OCI-LY7 (cell line): Measurements from ENCODE around the gene CCDC8. TPM values are rescaled to one million over a fixed set of nuclear protein-coding genes. Genes with fewer than 3 reads are reported as not detected.

ENCODE experiments used
- BruUV-seq: library from RNA; stranded (reverse); fragments of 400-500 nt; replicated peaks from 2 replicates; lab custom pipeline; 2021; lab: Mats Ljungman, UMichigan
- CTCF ChIA-PET: fragments of 300-600 bp; sonication (Branson Sonifier 250); formaldehyde crosslinking; loops from one replicate; lab custom pipeline; 2022; ENCODE audit warnings: antibody characterized with exemption; ENCODE audit not compliant: unreplicated experiment; lab: Charles Lee
- POLR2A ChIA-PET: fragments of 300-600 bp; sonication (Branson Sonifier 250); formaldehyde crosslinking; loops from one replicate; lab custom pipeline; 2022; ENCODE audit warnings: antibody characterized with exemption; lab: Charles Lee
- DNase-seq: peaks from one replicate; pipeline ENCODE4 v3.0.0-alpha.2; 2015; ENCODE audit warnings: low spot score
- H2AFZ ChIP-seq: fragments of 200-600 bp; sonication (generic), shearing (Covaris generic); 2 replicates; pipeline ENCODE4 v1.6.1; 2014; ENCODE audit warnings: mild to moderate bottlenecking, antibody characterized with exemption, low read length, moderate library complexity
- H3K27ac ChIP-seq: fragments of 200-600 bp; sonication (generic); 2 replicates; pipeline ENCODE4 v1.5.1; 2014; ENCODE audit warnings: mixed run types, low read depth, mild to moderate bottlenecking, moderate library complexity, low read length, inconsistent platforms; ENCODE audit not compliant: poor library complexity, severe bottlenecking
- H3K36me3 ChIP-seq: fragments of 200-600 bp; sonication (generic); 2 replicates; pipeline ENCODE4 v1.6.1; 2014; ENCODE audit warnings: mild to moderate bottlenecking, antibody characterized with exemption, low read length, moderate library complexity, mixed read lengths; ENCODE audit not compliant: insufficient read depth
- H3K4me1 ChIP-seq: fragments of 200-600 bp; sonication (generic); 2 replicates; pipeline ENCODE4 v1.5.1; 2014; ENCODE audit warnings: mild to moderate bottlenecking, low read length; ENCODE audit not compliant: insufficient read depth, poor library complexity, severe bottlenecking
- H3K4me2 ChIP-seq: fragments of 200-600 bp; sonication (generic); 2 replicates; pipeline ENCODE4 v1.6.1; 2014; ENCODE audit warnings: mild to moderate bottlenecking, low read length
- H3K4me3 ChIP-seq: fragments of 200-600 bp; sonication (generic); 2 replicates; pipeline ENCODE4 v1.5.1; 2014; ENCODE audit warnings: mild to moderate bottlenecking, low read depth, low read length; ENCODE audit not compliant: poor library complexity, severe bottlenecking
- H3K79me2 ChIP-seq: fragments of 200-600 bp; sonication (generic); 2 replicates; pipeline ENCODE4 v1.6.1; 2016; ENCODE audit warnings: low read depth, mild to moderate bottlenecking, low read length, moderate library complexity, mixed read lengths; ENCODE audit not compliant: insufficient read depth
- H3K9me2 ChIP-seq: fragments of 200-600 bp; sonication (generic); 2 replicates; pipeline ENCODE4 v1.6.1; 2016; ENCODE audit warnings: mild to moderate bottlenecking, low read length, mixed read lengths; ENCODE audit not compliant: insufficient read depth
- H3K9me3 ChIP-seq: fragments of 200-600 bp; sonication (generic); 2 replicates; pipeline ENCODE4 v1.6.1; 2014; ENCODE audit warnings: mild to moderate bottlenecking, mixed run types, low read length, mixed read lengths
- H4K20me1 ChIP-seq: fragments of 200-600 bp; sonication (generic); 2 replicates; pipeline ENCODE4 v1.6.1; 2014; ENCODE audit warnings: mild to moderate bottlenecking, antibody characterized with exemption, low read length, moderate library complexity, mixed read lengths; ENCODE audit not compliant: insufficient read depth
- CTCF ChIP-seq: fragments of 200-600 bp; sonication (generic); conservative IDR thresholded peaks from 2 replicates; pipeline ENCODE4 v1.5.1; 2014; ENCODE audit warnings: mild to moderate bottlenecking, antibody characterized with exemption, low read length, moderate library complexity, mixed read lengths
- EZH2phosphoT487 ChIP-seq: fragments of 200-600 bp; sonication (generic); IDR thresholded peaks from 2 replicates; pipeline ENCODE4 v1.6.1; 2018; ENCODE audit warnings: low read depth, borderline replicate concordance, mild to moderate bottlenecking, mixed run types, antibody characterized with exemption, low read length, moderate library complexity, mixed read lengths
- intact Hi-C: fragments of 100-400 bp; cut with micrococcal nuclease; formaldehyde crosslinking; loops from one replicate; pipeline ENCODE4 v1.10.0; 2022; ENCODE audit not compliant: unreplicated experiment
- total RNA-seq, 2 experiments: library from RNA; depleted of rRNA in 1 of 2; stranded (reverse); fragments of >200 nt in 1 of 2; shearing (Covaris generic) in 1 of 2; gene quantifications; 2 replicates each; pipeline ENCODE4 v1.2.3, GENCODE V29; 2014 to 2022

The CCDC8 gene
- total RNA-seq, 2 experiments from 2014 or later, result 0.09 to 0.10 TPM

- intact Hi-C loops, result no loop called here
- H3K27ac ChIP-seq, result no peak overlapping the region
- no peaks in the 10 kb centered on the region for H4K20me1 ChIP-seq
- H3K79me2 ChIP-seq, result peaks cover 32% of the 10 kb centered on the region; the same call in 1 of the 2 replicates
- no peak overlapping the region for H2AFZ ChIP-seq
- H3K36me3 ChIP-seq, result peaks cover 86% of the 10 kb centered on the region
- H3K4me2 ChIP-seq, result no peak overlapping the region
- ChIA-PET POLR2A (no interaction called here), CTCF (no interaction called here)
- no peak for DNase-seq
- no TSS peak for BruUV-seq
- H3K9me3 ChIP-seq, result no peaks in the 10 kb centered on the region
- no peaks in the 10 kb centered on the region for H3K9me2 ChIP-seq
- no peak overlapping the region for H3K4me3 ChIP-seq
- no peaks in the 10 kb centered on the region for H3K4me1 ChIP-seq
- TF ChIP-seq EZH2phosphoT487 (no peak), CTCF (no peak)
Measured at GRCh38 chr19:46374536-46375475, 38.6 kb downstream of the CCDC8 start.

- Histone ChIP-seq H3K4me2 (no peak overlapping the region), H4K20me1 (no peaks in the 10 kb centered on the region), H3K27ac (no peak overlapping the region), H3K36me3 (peaks cover 80% of the 10 kb centered on the region), H3K9me3 (no peaks in the 10 kb centered on the region), H3K4me3 (no peak overlapping the region), H3K4me1 (no peaks in the 10 kb centered on the region), H3K9me2 (no peaks in the 10 kb centered on the region), H3K79me2 (peaks cover 26% of the 10 kb centered on the region; the same call in 1 of the 2 replicates), H2AFZ (no peak overlapping the region)
- BruUV-seq, result no TSS peak
- intact Hi-C loops, result no loop called here
- DNase-seq, result no peak
- ChIA-PET CTCF (no interaction called here), POLR2A (no interaction called here)
- no peak for TF ChIP-seq CTCF
- TF ChIP-seq EZH2phosphoT487, result no peak
Measured at GRCh38 chr19:46373491-46374359, 39.6 kb downstream of the CCDC8 start.
